ENCODE data around the gene RIN1.

DNA sequence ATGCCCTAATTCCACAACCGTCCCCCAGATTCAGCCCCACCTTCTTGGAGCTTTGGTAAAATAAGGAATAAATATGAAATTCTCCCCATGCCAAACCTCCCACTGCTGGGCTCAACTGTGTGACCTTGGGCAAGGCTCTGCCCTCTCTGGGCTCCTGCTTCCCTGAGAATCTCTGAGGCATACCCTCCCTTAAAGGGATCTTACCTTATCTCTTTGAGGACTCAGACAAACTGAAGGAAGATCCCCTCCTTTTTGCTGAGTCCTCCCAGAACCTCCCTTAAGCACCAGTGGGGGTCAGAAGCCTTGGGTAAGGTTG lies 22.1 kb downstream of the RIN1 start:
- TF ChIP-seq, protein P1, sequence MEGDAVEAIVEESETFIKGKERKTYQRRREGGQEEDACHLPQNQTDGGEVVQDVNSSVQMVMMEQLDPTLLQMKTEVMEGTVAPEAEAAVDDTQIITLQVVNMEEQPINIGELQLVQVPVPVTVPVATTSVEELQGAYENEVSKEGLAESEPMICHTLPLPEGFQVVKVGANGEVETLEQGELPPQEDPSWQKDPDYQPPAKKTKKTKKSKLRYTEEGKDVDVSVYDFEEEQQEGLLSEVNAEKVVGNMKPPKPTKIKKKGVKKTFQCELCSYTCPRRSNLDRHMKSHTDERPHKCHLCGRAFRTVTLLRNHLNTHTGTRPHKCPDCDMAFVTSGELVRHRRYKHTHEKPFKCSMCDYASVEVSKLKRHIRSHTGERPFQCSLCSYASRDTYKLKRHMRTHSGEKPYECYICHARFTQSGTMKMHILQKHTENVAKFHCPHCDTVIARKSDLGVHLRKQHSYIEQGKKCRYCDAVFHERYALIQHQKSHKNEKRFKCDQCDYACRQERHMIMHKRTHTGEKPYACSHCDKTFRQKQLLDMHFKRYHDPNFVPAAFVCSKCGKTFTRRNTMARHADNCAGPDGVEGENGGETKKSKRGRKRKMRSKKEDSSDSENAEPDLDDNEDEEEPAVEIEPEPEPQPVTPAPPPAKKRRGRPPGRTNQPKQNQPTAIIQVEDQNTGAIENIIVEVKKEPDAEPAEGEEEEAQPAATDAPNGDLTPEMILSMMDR (IDR thresholded peaks at IDR 0.05) = no peak
- no peak for TF ChIP-seq POLR2A (IDR thresholded peaks at IDR 0.05)
